Nucleus accumbens (tissue), 56 donors: ENCODE measurements around the gene FAM25A.
"Not testable (repeated sequence)": the region's sequence is repeated elsewhere in the genome, so short reads cannot be mapped to it uniquely, and the experiment has no call there.

Source experiments
- DNase-seq, 56 donors: peaks; one replicate each; lab custom pipeline; 2025; lab: John Stamatoyannopoulos, UW

Gene FAM25A

GRCh38 chr10:87008303-87008702 lies 11.8 kb upstream of the FAM25A start:
- not testable (repeated sequence) for DNase-seq

- not testable (repeated sequence) for DNase-seq
Observed at GRCh38 chr10:87009134-87009696, 10.9 kb upstream of the FAM25A start.

- not testable (repeated sequence) for DNase-seq
Observed at GRCh38 chr10:87013528-87013927, 6.6 kb upstream of the FAM25A start.

GRCh38 chr10:87014986-87015716 lies 4.9 kb upstream of the FAM25A start:
- DNase-seq: not testable (repeated sequence)

DNA sequence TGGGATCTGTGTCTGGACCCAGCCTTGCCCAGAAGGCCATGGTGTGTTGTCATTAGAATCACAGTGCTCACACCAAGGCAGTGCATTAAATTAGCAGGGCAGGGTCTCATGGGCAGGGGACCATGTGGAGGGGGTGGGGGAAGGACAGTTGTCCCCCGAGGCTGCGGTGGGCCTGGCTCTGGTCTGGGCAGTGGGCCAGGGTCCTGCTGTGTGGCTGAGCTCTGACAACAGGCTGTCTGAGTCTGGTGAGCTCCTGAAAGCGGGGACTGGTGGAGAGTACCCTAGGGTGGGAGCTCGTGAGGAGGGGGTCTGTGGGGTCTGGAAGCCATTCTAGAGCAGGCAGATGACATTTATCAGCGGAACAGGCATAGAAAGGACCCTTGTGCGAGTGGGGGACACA lies 2.0 kb upstream of the FAM25A start:
- not testable (repeated sequence) for DNase-seq

DNA sequence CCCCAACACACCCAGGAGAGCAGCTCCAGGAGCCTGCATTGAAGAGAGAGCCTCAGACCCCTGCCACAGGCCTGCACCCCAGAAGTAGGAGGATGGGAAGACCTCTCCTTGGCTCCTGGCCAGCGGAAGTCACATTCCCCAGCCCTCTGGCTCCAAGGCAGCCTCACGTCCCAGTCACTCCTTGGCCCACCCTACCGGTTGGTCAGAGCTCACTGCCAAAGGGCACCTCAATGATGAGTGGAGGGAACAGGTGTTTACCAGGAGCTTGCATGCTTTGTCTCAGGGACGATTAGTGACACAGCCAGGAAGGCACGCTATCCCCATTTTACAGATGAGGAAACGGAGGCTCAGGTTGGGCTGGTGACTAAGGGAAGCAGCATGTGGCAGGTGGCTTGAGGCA lies 1.0 kb upstream of the FAM25A start:
- not testable (repeated sequence) for DNase-seq

DNA sequence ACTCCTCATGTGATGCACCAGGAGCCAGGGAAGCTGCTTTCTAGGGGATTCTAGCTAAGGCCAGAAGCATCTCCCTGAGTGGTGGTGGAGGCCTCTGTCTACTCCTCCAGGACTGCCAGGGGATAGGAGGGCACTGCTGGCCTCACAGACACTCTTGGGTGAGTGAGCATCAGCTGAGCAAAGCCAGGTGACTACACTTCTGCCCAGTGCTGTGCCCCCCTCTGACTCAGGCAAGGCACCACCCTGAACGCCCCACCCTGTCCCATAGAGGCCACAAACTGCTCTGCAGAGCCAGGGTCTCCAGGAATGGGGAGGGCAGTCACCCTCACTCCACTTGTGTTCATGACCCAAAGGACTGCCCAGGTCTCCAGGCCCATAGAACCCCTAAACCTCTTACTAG lies 590 bp upstream of the FAM25A start:
- not testable (repeated sequence) for DNase-seq

DNA sequence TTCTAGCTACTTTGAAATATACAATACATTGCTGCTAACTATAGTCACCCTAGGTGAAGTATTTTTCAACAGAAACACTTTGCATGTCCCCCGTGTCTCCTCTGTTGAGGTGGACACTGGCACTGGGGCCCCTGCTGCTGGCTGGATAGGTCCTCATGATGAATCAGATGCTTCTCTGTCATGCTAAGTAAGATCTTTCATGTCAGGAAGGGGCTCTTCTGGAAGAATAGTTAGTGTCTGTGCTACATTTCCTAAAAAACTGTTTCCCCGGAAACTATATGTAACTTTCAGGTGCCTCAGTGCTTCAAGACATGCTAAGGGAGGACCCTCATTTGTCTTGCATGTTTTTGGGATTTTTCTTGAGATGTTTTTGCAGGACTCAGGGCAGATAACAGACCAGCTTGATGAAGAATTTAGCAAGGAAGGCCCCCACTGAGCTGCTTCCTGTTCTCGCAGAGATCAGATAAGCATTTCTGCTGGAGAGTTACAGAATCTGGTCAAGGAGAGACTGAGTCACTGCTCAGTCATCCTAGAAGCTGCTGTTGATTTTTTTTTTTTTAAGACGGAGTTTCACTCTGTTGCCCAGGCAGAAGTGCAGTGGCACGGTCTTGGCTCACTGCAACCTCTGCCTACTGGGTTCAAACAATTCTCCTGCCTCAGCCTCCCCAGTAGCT lies 5.3 kb downstream of the FAM25A start:
- DNase-seq: not testable (repeated sequence)

GRCh38 chr10:87026747-87027508 lies 6.8 kb downstream of the FAM25A start:
- DNase-seq: not testable (repeated sequence)

- DNase-seq: not testable (repeated sequence)
Observed at GRCh38 chr10:87030419-87030818, 10.3 kb downstream of the FAM25A start.

GRCh38 chr10:87030912-87031635 lies 11.0 kb downstream of the FAM25A start:
- no peak for DNase-seq

DNA sequence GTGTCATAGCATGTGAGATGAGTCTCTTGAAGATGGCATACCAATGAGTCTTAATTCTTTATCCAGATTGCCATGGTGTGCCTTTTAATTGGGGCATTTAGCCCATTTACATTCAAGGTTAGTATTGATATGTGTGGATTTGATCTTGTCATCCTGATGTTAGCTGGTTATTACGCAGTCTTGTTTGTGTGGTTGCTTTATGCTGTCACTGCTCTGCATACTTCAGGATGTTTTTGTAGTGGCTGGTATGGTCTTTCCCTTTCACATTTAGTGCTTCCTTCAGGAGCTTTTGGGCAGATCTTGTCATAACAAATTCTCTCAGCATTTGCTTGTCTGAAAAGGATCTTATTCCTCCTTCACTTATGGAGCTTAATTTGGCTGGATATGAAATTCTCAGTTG lies 16.5 kb downstream of the FAM25A start:
- DNase-seq: no peak

DNA sequence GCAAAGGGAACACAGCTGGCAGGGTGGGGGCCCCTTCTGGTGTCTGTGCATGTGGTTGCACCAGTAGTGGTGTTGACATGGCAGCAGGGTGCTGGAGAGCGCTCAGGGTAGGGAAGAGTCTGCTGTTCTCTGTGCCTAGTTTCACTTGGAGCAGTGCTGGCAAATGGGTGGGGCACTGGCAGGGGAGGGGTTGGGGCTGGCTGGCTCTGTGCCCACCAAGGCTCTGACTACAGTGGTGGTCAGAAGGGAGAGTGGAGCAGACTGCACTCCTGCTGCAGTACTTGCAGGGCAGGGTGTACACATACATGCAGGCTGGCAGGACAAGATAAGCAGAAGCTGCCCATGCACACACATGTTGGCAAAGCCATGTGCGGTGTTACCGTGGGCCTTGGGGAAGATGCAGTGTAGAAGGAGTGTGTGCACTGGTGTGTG lies 18.2 kb downstream of the FAM25A start:
- DNase-seq: peak in 1 of 56 donors; percentile 13

DNA sequence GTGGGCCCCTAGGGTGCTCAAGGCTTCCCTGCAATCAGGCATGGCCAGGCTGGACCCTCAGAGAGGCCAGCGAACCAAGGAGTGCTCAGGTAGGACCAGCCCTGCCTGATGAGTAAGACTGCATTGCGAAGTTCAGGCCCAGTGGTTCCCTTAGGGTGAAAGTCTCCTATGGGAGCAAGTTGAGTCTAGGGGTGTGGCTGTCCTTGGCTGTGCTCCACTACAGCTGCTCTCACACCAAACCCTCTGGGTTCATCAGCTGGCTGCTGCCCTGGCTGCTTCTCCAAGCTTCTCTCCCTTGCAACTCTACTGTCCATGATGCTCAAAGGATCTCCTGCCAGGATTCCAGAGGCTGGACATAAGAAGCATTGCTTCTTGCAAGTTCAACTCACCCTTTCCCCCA lies 18.7 kb downstream of the FAM25A start:
- DNase-seq: peak in 1 of 56 donors; percentile 10

DNA sequence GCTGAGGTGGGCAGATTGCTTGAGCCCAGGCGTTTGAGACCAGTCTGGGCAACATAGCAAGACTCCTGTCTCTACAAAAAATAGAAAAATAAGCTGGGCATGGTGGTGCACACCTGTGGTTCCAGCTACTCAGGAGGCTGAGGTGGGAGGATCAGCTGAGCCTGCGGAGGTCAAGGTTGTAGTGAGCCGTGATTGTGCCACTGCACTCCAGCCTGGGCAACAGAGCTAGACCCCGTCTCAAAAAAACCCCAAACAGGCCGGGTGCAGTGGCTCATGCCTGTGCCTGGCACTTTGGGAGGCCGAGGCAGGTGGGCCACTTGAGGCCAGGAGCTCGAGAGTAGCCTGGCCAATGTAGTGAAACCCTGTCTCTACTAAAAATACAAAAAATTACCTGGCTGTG lies 23.5 kb downstream of the FAM25A start:
- DNase-seq: not testable (repeated sequence)

DNA sequence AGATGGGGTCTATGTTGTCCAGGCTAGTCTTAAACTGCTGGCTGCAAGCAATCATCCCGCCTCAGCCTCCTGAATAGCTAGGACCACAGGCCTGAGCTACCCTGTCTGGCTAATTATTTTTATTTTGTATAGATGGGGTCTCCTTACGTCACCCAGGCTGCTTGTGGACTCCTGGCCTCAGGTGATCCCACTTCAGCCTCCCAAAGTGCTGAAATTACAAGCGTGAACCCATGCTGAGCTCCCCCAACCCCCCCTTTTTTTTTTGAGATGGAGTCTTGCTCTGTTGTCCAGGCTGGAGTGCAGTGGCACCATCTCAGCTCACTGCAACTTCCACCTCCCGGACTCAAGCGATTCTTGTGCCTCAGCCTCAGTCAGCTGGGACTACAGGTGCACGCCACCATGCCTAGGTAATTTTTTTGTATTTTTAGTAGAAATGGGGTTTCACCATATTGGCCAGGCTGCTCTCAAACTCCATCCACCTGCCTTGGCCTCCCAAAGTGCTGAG lies 25.4 kb downstream of the FAM25A start:
- DNase-seq: no peak

DNA sequence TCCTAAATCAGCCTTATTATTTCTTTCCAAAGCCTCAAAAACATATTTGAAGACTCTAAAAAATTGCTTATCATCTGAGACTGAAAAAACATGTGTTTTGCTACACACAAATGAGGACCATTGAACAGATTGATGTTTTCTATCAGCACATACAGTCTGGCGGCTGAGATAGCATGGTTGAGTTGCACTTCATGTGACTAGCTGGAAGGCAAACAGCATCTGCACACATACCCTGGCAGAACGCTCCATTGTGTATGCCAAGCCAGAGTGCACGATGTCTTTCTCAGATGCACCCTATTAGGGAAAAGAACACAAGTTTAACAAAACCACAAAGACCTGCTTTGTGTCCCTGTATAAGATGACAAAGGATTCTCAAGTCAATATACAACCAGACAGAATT lies 33.0 kb downstream of the FAM25A start:
- DNase-seq: peak in 49 of 56 donors; percentile 8 to 80 (median 57)

DNA sequence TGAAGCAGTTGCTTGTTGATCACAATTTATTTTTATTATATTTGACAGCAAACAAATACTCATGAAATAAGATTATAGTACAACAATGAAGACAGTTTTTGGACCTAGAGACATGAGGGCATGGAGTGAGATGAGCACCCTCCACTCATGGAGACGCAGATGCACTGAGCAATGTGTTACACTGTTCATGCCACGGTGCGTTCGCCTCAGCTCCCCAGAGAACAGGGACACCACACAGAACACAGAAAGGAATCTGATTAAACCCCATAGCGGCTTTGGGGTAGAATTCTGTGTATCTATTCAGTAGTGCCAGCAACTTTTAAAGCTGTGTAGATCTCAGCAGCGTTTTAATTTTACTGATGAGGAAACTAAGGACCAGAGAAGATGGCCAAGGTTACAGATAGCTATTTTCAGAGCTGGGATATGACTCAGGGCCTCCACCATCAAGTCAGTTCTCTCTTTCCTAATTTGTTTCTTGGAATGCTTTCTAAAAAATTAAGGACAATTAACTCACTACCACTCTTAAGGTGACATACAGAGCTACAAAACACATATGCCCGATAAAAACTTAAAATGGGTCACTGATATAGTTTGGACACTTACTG lies 33.6 kb downstream of the FAM25A start:
- DNase-seq: peak in 16 of 56 donors; percentile 5 to 43 (median 17)
